ENCODE results near the gene PBRM1.

DNA sequence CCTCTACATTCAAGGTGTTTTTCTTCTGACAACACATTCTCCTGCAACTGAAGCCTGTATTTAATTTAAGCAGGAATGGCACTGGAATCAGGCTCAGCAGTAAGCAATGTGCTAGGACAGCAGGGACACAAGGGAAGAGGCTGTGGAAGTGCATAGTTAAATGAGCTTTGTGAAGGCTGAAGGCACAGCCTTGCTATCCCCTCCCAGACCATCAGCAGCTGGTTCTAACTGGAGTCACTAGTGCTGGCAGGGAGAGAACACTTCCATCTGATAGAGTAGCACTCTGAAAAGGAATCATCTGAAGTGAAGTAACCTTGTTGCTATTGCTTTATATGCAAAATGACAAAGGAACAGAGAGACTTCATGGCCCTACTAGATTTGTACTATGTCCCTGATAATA is 134.6 kb downstream of the PBRM1 start:
- TF ChIP-seq, protein P1, sequence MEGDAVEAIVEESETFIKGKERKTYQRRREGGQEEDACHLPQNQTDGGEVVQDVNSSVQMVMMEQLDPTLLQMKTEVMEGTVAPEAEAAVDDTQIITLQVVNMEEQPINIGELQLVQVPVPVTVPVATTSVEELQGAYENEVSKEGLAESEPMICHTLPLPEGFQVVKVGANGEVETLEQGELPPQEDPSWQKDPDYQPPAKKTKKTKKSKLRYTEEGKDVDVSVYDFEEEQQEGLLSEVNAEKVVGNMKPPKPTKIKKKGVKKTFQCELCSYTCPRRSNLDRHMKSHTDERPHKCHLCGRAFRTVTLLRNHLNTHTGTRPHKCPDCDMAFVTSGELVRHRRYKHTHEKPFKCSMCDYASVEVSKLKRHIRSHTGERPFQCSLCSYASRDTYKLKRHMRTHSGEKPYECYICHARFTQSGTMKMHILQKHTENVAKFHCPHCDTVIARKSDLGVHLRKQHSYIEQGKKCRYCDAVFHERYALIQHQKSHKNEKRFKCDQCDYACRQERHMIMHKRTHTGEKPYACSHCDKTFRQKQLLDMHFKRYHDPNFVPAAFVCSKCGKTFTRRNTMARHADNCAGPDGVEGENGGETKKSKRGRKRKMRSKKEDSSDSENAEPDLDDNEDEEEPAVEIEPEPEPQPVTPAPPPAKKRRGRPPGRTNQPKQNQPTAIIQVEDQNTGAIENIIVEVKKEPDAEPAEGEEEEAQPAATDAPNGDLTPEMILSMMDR (IDR thresholded peaks at IDR 0.05): no peak
- TF ChIP-seq POLR2A (IDR thresholded peaks at IDR 0.05): no peak

Data from heart left ventricle (tissue), 13 donors.